ENCODE results near the gene CDH18. TPM values are rescaled to one million over a fixed set of nuclear protein-coding genes. Genes with fewer than 3 reads are reported as not detected.
"Not testable (repeated sequence)": the region's sequence is repeated elsewhere in the genome, so short reads cannot be mapped to it uniquely, and the experiment has no call there.

CDH18 gene
- total RNA-seq, 1 experiment from 2014 or later, result 7.0 TPM

DNA sequence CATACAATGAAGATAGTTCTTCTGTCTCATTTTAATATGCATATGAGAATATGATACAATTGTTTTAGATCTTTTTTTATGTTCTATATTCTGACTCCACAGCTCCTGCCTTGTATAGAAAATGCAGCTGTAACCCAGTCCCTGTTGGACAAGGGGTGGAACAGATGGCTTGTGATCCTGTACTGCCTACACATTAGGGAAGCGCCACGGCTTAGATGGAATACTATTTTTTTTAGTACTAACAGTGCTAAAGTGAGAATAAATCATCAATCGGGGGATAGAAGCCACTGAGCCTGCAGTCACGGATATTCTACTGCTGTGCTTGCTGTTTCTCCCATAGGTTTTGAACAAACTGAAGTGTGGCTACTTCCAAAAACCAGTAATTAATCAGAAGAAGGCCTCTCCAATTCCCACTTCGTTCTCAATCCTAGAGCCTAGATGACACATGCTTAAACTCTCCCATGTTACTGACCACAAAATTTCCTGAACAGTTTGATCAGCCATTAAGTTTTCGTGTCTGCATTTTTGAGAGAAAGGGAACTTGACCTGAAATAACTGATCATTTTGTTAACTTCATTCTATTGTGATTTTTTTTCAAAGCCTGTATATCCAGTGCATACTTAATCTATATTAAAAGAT is 150.3 kb downstream of the CDH18 start:
- ChIA-PET POLR2A (no interaction called here), CTCF (no interaction called here)
- Histone ChIP-seq H3K4me1 (ENCODE audit: control insufficient read depth, insufficient read depth, low read length) (no peaks in the 10 kb centered on the region), H3K27ac (ENCODE audit: low read length) (no peak overlapping the region), H3K36me3 (ENCODE audit: control insufficient read depth, insufficient read depth, low read length) (no peaks in the 10 kb centered on the region), H3K27me3 (ENCODE audit: control insufficient read depth, insufficient read depth, low read length) (no peaks in the 10 kb centered on the region), H3K4me3 (ENCODE audit: low read depth in 2 of 2, low read length in 2 of 2) (no peak overlapping the region), H3K9me3 (ENCODE audit: control insufficient read depth, insufficient read depth, low read depth, low read length) (peaks cover 1% of the 10 kb centered on the region; the same call in 1 of the 2 replicates)
- DNase-seq (ENCODE audit: low read depth, low spot score) (no peak), ATAC-seq (no peak)
- in situ Hi-C loops (cut with HindIII; ENCODE audit: low pct_unique_long_range_greater_than_20kb, low sequenced_read_pairs), result no loop called here
- BruUV-seq (replicated peaks), result no TSS peak
- no peak for TF ChIP-seq SIN3A (IDR thresholded peaks at IDR 0.05; ENCODE audit: borderline replicate concordance, insufficient read depth, low read depth, low read length)
- TF ChIP-seq REST (IDR thresholded peaks at IDR 0.05; ENCODE audit: insufficient read depth in 1 of 2, low read depth in 2 of 2, low read length in 1 of 2), result no peak
- no peak for TF ChIP-seq POLR2AphosphoS5 (IDR thresholded peaks at IDR 0.05; ENCODE audit: low read depth, low read length)
- TF ChIP-seq, protein P1, sequence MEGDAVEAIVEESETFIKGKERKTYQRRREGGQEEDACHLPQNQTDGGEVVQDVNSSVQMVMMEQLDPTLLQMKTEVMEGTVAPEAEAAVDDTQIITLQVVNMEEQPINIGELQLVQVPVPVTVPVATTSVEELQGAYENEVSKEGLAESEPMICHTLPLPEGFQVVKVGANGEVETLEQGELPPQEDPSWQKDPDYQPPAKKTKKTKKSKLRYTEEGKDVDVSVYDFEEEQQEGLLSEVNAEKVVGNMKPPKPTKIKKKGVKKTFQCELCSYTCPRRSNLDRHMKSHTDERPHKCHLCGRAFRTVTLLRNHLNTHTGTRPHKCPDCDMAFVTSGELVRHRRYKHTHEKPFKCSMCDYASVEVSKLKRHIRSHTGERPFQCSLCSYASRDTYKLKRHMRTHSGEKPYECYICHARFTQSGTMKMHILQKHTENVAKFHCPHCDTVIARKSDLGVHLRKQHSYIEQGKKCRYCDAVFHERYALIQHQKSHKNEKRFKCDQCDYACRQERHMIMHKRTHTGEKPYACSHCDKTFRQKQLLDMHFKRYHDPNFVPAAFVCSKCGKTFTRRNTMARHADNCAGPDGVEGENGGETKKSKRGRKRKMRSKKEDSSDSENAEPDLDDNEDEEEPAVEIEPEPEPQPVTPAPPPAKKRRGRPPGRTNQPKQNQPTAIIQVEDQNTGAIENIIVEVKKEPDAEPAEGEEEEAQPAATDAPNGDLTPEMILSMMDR (IDR thresholded peaks at IDR 0.05), result no peak
- TF ChIP-seq TCF7L2 (IDR thresholded peaks at IDR 0.05; ENCODE audit: low read depth, low read length), result no peak
- intact Hi-C loops (cut with micrococcal nuclease; ENCODE audit: unreplicated experiment), result no loop called here

DNA sequence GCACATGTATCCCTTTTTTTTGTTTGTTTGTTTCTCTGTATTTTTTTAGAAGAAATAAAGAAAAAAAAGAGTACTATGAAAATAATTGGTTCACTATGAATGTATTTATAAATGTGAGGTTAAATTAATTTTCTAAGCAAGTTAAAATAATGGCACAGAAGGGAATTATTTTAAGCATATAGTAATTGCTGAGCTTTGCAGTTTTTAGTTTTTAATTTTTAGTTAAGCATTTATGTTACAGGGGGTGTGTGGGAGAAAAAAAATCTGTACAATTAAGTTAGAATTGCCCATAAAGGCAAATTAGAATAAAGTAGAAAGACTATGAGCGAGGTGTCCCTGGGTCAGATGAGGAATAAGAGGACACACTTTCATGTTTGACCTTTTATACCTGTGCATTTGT is 152.6 kb downstream of the CDH18 start:
- no peaks in the 10 kb centered on the region for H3K36me3 ChIP-seq (ENCODE audit: control insufficient read depth, insufficient read depth, low read length)
- POLR2A ChIA-PET, result no interaction called here
- CTCF ChIA-PET, result no interaction called here
- BruUV-seq (replicated peaks), result no TSS peak
- DNase-seq (ENCODE audit: low read depth, low spot score) (no peak), ATAC-seq (no peak)
- intact Hi-C loops (cut with micrococcal nuclease; ENCODE audit: unreplicated experiment) (no loop called here), in situ Hi-C loops (cut with HindIII; ENCODE audit: low pct_unique_long_range_greater_than_20kb, low sequenced_read_pairs) (no loop called here)
- no peak overlapping the region for H3K4me3 ChIP-seq (ENCODE audit: low read depth in 2 of 2, low read length in 2 of 2)
- H3K27ac ChIP-seq (ENCODE audit: low read length), result no peak overlapping the region
- H3K4me1 ChIP-seq (ENCODE audit: control insufficient read depth, insufficient read depth, low read length), result no peaks in the 10 kb centered on the region
- TF ChIP-seq REST (IDR thresholded peaks at IDR 0.05; ENCODE audit: insufficient read depth in 1 of 2, low read depth in 2 of 2, low read length in 1 of 2) (no peak), SIN3A (IDR thresholded peaks at IDR 0.05; ENCODE audit: borderline replicate concordance, insufficient read depth, low read depth, low read length) (no peak), POLR2AphosphoS5 (IDR thresholded peaks at IDR 0.05; ENCODE audit: low read depth, low read length) (no peak), TCF7L2 (IDR thresholded peaks at IDR 0.05; ENCODE audit: low read depth, low read length) (no peak)
- TF ChIP-seq, protein P1 (IDR thresholded peaks at IDR 0.05), result no peak
- H3K9me3 ChIP-seq (ENCODE audit: control insufficient read depth, insufficient read depth, low read depth, low read length), result no peaks in the 10 kb centered on the region
- no peaks in the 10 kb centered on the region for H3K27me3 ChIP-seq (ENCODE audit: control insufficient read depth, insufficient read depth, low read length)

- H3K36me3 ChIP-seq (ENCODE audit: control insufficient read depth, insufficient read depth, low read length); POLR2A ChIA-PET; BruUV-seq (replicated peaks); DNase-seq (ENCODE audit: low read depth, low spot score); ATAC-seq; H3K4me3 ChIP-seq (ENCODE audit: low read depth in 2 of 2, low read length in 2 of 2); H3K27me3 ChIP-seq (ENCODE audit: control insufficient read depth, insufficient read depth, low read length); H3K9me3 ChIP-seq (ENCODE audit: control insufficient read depth, insufficient read depth, low read depth, low read length); H3K4me1 ChIP-seq (ENCODE audit: control insufficient read depth, insufficient read depth, low read length); in situ Hi-C loops (cut with HindIII; ENCODE audit: low pct_unique_long_range_greater_than_20kb, low sequenced_read_pairs); H3K27ac ChIP-seq (ENCODE audit: low read length); CTCF ChIA-PET; intact Hi-C loops (cut with micrococcal nuclease; ENCODE audit: unreplicated experiment): not testable (repeated sequence)
These were observed 175.3 kb downstream of the CDH18 start for GRCh38 chr5:19812720-19813119.

All from Panc1 (cell line).